ENCODE data around the gene STXBP5L. TPM values are rescaled to one million over a fixed set of nuclear protein-coding genes. Genes with fewer than 3 reads are reported as not detected.

STXBP5L gene
- total RNA-seq = 23.8 TPM

DNA sequence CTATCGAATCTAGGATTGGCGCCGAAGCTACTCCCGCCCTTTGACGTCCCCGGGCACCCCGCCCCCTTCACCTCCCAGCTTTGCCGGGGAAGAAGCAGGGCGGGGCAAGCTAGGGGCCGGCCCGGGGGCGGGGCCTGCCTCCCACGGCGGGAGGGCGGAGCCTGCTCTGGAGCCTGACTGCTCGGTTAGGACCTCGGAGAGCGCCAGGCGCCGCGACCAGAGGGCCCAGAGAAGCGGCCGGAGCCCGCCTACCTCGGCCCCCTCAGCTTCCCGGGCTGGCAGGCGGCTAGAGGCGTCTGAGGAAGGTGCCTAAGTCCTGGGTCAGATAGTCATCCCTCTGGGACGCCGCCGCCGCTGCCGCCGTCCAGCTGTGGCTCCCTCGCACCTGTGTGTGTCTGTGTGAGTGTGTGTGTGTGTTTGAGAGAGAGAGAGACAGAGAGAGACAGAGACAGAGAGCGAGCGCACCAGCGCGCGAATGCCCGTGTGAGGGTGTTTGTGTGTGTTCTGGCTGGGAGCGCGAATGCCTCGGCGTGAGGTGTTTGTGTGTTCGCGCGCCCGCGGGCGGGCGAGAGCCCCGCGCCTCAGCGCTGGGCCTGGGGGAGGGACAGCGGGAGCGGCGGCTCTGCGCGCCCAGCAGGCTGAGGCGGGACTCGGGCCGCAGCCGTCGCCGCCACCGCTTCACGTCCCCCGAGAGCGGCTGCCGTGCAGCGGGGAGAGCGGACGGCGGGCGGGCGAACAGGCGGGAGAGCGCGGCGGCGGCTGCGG lies at the start of gene STXBP5L:
TSS of gene STXBP5L (plus strand) at position 176 of the 765 bp plus-strand sequence. CDS start 1,374 bp downstream, outside the sequence.

Small RNAs within 50 kb of the gene (small RNA-seq; reads per million reads assigned to genes)
- gene MIR5682 = not detected

Other genes starting within 250 kb of the STXBP5L start
- 0.69 TPM for gene HGD, start 226.0 kb upstream of the STXBP5L start, total RNA-seq
- gene RABL3, start 165.7 kb upstream of the STXBP5L start, total RNA-seq = 21.9 TPM
- gene GTF2E1, start 165.5 kb upstream of the STXBP5L start, total RNA-seq = 21.9 TPM